ENCODE measurements around the gene ZCCHC24.

Gene ZCCHC24

DNA sequence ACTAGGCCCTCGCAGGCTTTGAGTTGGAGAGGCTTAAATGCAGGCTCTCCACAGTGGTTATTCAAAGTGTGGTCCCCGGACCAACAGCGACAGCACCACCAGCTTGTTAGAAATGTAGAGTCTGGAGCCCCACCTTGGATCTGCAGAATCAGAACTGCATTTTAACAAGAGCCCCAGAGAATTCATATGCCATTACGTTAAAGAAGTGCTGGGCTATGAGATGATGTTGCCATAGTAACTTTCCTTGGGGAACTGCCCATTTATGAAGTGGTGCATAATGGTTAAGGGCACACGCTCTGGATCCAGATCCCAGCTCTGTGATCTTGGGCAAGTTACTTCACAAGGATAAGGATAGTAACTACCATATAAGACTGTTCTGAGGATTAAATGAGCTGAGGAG is 48.9 kb downstream of the ZCCHC24 start:
- DNase-seq, result no peak

DNA sequence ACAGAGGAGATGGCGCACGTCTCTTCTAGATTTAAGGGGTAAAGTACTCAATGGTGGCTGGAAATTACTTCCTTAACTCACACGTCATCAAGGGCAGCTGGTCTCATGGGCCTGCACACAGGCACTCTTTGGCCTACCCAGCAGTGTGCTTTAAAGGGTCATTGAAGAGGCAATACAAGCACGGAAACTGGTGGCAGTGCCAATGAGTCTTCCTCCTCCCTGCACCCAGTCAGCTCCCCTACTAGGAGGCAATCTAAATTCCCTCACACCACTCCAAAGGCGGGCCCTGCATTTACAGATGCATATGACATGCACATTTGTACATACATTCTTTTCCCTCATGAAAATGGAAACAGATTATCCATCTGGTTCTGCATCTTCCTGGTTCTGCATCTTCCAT is 50.8 kb downstream of the ZCCHC24 start:
- no peak for DNase-seq

DNA sequence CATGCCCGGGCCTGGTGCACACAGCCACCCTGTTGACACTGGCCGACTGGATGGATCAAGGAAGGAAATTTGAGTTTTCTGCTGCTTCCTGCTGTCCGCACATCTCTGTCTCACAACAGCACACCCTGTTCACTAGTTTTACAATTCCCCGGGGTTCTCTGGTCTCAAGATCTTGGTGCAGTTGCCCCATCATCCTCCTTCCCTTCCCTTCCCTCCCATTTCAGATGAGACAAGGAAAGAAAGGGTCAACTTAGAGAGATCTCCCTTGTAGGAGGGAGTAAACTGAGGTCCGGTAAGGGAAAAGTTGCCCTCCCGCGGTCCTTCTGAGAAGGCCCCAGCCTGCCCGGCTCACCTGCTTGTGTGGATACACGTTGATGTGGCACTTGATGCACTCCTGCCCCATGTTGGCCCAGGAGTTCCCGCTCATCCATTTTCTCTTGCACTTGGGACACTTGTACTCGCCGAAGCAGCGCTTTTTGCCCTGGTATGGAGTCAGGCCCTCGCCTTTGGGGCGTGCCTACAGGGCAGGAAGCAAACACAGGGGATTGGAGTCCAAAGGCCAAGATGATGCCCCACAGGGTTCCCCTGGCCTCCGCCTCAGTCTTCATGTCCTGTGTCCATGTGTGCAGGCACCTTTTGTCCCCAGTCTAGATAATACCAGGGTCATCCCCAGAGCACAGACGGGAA is 51.4 kb downstream of the ZCCHC24 start:
- no peak for DNase-seq

DNA sequence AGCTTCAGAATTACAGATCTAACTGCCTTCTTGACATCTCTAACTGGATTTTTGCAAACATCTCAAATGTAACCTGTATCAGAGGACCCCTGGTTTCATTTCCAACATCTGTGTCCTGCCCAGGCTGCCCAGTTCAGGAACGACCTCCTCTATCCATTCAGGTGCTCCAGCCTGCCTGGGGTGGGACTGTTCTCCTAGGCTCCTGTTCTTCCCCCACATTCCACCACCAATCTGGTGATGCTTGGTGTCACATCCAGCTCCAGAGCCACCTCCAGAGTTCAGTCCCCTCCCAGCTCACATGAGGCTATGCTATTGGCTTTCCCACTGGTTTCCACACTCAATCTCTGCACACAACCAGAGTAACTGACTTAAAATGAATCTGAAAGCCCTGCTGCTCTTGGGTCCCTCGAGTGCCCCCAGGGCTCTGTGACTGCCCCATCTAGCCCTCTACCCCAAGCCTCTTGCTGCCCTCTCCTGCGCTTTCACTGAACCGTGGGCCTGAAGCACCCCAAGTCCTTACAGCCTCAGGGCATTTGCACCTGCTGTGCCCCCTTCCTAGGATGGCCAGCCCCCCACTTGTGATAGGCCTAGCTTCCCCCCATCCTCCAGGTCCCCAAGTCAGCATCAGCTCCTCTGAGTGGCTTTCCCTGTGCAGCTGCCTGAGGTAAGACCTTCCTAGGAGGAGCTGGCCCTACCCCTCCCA is 52.1 kb downstream of the ZCCHC24 start:
- DNase-seq, result no peak

DNA sequence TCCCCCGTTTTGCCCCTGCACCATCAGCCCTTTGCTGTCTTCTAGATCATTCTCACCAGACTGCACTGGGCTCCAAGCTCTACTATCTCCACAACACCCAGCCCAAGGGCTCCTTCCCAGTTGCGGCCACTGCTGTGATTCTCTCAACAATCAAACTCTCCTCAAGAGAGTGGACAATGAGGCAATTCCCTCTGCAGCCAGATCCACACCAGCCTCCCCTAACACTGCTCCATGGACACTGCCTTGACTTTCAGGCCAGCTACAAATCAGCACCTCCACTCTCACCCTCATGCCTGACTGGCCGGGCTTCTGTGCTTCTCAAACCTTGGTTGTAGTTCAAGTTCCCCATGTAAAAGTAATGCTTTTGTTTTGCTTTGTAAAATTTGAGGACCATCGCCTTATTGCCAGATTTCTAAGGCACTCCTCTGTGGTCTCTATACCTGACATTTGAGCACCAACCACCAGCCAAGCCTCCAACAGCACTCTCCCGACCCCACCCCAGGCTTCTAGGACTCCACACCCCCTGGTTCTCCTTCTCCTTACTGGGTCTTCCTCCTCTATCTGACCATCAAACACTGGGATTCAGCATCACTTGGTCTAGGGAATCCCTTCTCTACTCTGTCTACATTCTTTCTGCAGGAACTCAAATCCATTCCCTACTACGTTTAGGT is 52.8 kb downstream of the ZCCHC24 start:
- no peak for DNase-seq

DNA sequence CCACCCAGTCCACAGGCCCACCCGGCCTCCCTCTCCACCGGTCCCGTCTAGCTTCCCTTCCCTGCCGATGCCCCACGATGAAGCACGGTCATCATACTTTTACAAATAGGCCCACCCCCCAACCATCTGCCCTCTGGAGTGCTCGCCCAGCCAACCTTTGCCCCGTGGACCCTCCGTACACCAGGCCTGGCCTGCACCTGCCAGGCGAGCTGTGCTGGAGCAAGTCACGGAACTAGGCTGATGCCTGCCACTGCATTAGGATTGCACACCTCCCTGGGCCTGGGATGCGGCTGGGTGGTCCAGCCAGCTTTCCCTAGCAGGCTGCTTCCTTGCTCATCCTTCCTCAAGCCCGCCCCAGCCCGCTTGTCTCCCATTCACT is 53.4 kb downstream of the ZCCHC24 start:
- no peak for DNase-seq

DNA sequence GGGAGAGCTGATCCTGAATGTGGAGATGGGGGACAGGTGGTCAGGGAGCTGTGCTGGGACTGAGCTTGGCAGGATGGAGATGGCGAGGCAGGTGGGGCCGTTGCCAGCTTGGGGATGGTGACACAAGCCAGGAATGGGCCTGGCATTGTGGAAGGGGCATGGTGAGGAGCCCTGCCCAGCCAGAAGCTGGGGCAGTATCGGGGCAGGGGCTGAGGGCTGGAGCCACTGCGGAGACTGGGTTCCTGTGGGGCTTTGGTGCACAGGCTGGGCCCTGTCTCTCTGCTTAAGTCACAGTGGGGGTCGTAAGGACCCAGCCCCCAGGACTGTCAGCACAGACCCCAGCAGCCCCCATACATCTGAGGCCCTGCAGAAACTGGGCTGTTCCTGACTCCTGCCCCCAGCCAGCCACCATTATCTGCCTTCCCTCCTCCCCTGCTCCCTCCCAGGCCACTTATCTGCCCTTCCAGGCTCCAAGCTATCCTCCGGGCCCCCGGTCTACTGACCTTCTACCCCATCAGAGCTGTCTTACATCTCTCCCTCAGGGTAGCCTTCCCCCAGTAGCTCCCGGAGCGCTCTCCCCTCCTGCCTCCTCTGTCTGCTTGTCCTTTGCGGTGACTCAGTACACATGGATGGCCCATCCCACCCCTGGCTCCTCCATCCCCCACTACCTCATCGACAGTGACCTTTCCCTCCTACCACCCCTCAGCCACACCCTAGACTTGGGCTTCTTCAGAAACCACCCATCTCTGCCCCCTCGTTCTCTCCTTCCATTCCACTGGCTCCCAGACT is 54.0 kb downstream of the ZCCHC24 start:
- DNase-seq, result no peak

DNA sequence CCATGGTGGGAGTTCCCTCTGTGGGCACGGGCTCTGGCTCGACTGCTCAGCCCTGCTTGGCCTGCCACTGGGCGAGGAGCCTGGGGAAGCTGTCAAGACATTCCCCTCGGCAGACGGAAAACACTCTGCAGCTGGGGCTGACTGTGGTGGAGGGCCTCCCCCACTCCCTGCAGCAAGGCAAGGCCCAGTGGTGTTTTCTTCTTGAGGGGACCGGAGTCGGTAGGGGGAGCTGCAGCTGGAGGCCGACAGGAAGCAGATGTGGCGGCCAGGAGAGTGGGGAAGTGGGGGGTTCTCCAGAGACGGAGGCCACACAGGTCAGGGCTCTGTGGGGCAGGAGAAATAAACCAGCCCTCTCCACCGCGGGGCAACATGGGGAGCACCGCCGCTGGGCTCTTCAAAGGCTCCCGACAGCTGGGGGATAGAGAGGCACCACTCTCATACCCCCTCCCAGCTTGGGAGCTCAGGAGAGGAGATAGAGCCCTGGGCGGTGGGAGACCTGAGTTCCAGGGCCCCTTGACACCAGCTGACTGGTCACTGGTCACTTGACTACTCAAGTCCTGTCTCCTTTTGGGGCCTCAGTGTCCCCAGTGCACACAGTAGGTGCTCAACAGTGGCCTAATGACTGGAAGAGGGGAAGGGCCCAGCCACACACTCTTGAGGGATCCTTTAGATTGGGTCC is 54.7 kb downstream of the ZCCHC24 start:
- DNase-seq, result no peak

DNA sequence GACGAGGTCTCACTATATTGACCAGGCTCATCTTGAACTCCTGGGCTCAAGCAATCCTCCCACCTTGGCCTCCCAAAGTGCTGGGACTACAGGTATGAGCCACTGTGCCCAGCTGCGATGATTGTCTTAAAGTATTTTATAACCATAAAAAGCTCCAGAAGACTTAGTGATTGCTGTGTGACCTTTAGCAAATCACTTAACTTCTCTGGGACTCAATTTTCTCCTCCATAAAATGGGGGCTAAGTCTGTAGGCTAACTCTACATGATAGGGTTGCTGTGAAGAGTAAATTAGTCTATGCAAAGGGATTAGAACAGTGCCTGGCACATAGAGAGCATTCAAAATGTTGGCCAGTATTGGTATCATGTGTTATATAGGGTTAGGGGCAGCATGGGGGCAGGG is 55.4 kb downstream of the ZCCHC24 start:
- DNase-seq, result no peak

DNA sequence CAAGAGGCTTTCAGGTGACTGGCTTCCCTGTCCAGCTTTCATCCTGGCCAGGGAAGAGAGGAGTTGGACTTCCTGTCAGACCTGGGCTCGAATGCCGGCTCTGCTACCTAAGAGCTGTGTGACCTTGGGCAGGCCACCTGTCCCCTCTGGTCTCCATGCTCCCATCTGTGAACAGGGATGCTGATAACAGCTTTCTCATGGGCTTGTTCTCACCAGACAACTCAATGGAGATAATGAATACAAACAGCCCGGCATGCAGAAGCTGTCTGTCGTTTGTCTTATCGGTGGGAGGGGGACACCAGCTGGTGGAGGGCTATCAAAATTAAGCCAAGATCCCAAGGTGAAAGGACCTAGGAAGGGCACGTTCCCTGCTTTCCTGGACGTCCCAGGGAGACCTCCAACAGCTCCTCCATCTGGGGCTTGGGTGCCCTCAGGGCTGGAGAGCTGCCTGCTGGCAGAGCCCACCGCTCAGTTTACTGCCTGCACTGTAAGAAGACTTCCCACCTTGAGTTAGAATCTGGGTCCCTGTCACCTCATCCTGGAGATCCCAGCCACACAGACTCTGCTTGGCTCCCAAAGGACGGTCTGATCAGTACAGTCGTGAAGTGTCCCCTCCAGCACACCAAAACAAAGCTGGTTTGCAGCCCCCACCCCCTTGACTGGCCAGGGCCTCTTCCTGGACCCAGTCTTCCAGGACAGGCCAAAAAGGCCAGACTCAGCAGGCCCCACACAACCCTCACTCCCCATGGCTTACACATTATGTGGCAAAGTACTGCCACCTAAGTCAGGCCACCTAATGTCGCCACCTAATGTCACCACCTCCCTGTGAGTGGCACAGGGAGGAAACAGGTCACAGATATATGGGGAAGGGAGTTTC is 57.2 kb downstream of the ZCCHC24 start:
- no peak for DNase-seq

DNA sequence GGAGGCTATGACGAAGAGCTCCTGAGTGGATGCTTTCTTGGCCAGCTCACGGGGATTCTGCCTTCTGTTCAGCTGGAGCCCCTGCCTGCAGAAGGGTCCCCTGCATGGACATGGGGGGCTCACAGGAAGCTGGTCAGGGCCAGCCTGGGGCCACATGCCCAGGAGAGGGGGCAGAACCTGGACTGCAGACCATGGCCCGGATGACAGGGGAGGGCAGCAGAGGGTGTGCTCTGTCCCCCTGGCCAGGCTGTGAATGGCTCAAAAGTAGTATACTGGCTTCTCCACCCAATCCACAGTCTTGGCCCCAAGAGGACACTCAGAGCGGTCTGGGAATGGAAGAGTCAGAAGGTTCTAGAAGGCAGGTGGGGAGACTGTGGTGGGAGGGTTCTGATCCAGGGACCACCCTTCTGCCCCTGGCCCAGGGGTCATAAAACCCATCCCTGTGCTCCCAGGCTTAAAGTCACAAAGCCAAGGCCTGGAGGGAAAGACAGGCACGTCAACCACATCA is 57.9 kb downstream of the ZCCHC24 start:
- peak; percentile 1 for DNase-seq

DNA sequence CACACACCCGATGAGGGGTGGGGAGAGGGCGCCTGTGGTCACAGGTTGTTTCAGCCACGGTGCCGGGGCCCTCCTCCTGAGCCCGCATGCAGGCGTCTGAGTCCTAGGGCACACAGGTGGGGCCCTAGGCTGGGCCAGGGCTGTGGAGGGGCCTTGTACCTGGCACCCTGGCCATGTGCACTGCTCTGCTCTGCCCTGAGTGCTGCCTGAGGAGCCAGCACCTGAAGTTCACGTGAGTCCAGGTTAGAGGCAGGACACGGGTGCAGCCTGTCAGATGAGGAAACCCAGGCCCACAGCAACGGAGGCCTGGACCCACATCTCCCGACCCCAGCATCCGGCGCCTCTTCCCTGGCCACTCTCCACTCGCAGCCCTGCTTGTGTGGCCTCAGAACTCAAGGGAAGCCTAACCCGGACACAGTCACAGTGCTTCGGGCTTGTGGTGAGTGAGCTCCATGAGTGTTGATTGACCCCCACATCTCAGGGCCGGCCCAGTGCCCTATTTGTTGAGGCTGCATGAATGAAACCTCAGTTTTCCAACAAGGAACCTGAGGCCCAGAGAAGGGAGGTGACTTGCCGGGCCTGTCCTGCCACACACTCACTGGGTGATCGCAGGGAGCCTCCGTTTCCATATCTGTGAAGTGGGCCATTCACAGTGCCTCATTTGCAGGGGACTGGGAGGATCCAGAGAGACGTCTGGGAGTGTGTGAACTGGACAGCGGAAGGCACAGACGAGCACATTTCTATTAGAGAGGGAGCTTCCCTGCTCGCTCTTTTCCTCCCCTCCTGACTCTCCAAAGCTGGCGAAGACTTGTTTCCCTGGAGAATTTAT is 58.6 kb downstream of the ZCCHC24 start:
- DNase-seq, result peak; percentile 0

DNA sequence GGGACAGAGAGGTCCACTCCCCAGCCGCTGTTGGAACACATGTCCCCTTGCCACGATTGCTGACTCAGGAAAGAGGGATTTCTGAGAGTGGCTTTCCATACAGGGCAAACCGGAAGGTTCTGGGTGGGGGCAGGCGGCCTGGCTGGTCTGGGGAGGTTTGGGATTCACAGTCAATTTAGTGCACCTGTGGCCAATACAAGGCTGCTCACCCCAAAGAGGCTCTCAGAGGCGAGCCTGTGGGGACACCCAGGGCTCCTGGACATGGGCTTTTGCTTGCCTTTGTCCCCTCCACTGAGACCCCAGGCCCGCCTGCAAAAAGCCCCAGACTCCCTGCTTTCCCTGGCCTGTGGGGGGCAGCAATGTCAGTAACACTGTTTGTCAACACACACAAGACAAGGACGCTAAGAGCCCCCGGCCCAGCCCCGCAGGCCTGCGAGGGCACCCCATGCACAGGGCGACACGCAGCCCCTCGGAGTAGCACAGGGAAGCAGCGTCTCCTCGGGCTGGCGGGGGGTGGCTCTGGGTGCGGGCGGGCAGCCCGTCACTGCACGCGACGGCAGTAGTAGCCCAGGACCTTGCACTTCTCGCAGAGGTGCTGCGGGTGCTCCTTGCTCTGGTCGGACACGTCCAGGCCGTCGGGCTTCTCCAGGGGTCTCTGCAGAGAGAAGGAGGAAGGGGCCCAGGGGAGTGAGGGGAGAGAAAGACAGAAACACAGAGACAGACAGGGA is 59.5 kb downstream of the ZCCHC24 start:
- DNase-seq, result peak; percentile 1

DNA sequence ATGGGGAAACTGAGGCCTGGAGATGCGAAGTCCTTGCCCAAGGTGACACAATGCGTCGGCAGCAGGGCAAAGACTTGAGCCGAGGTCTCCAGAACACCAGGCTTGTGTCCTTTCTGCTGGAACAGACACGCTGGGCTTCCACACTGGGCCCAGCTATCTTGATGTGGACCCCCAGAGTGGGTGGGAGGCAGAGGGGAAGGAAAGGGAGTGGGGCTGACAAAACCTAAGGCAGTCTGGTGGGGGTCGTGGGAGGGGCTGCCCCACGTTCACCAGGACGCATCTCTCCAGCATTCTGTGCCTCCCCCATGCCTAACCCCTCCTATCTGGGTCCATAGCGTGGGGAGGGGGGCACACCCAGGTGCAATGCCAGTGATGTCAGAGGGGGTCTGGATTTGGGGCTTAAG is 60.0 kb downstream of the ZCCHC24 start:
- peak; percentile 0 for DNase-seq

DNA sequence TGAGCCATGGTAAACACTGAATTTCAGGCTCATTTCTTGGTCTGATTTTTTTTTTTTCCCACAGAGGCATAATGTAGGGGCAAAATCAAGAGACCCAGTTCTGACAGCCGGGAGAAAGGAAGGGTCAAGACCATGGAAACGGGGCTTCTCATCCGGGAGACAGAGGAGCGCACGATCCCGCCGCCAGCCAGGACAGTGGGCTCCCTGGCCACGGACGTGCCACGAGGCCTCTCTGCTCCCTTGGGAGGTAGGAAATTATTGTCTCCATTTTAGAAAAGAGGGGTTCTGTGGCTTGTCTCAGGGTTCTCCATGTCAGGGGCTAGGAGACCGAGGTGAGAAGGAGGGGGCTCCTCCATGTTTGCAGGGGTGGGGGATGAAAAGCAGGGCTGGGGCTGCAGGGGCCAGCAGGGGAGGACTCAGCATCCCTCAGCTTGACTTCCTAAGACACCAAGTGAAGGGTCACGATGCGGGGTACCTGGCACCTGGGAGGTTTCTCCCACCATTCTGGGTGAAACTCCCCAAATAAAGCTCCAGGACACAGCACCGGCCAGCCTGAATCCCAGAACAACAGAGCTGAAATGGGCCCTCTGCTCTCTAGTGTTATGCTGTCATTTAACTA is 60.5 kb downstream of the ZCCHC24 start:
- DNase-seq, result peak; percentile 0

DNA sequence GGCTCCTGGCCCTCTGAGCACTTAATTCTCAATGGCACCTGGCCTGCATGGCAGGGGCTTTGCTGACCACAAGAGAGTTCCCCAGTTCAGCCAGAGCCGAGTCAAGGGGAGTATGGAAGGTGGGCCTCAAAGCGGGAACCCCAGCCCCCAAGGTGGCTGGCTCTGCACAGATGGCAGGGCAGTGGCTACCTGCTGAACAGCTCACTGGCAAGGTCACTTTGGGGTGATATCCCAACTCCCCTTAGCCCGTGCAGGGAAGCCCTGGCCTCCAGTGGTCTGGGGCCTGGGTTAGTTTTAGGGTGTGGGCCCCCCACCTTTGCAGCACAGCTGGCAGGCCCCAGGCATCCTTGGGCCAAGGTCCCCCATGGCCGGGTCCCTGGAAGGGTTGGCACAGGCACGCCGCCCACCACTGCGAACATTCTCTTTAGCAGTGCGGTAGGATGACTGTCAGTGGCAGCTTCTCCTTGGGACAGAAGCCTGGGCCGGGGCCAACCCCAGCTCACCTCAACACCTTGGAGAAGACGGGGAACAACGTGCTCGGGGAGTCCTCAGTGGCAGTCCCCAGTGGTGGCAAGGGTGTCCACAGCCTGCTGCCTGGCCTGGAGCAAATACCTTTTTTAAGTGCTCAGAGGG is 61.3 kb downstream of the ZCCHC24 start:
- DNase-seq, result peak; percentile 1

DNA sequence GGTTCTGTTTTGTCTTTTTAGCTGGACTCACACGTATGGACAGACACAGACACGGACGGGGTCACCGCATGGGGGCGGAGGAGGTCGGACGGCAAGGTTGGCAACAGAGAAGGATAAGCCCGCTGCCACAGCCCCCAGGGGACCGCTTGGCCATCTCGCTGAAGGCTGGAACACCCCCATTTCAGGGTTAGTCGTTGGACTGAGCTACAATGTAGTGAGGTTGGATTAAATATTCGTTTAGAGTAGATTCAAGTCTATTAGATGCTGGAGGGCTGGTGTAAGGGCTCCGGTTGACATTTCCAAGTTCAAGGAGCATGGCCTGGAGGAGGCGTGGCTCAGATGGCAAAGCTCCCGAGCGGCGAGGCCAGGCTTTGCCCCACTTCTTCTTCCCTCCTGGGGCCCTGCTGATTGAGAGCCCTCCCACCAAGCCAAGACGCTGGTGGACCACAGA is 62.9 kb downstream of the ZCCHC24 start:
- no peak for DNase-seq

DNA sequence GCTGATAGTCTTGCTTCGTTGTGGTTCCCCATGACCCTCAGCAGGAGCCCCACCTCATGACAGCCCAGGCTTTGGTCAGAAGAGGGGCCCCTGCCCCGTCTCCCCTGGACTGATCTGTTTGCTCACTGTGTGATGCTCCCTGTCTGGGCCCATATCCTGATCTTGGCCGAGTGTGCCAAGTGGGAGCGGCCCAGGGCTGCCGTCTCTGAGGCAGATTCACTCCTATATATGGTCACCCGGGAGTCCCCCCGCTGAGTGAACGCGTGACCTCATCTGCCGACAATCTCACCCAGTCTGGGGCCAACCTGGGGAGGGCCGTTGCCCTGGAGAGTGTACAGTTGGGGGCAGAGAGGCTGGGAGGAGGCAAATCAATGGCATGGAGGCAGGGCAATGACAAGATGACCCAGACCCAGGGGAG is 63.6 kb downstream of the ZCCHC24 start:
- DNase-seq, result no peak
